Adrenal gland (tissue), 12 donors: Measurements from ENCODE around the gene PXMP2. TPM values are rescaled to one million over a fixed set of nuclear protein-coding genes. Genes with fewer than 3 reads are reported as not detected.
"Not testable (repeated sequence)": the region's sequence is repeated elsewhere in the genome, so short reads cannot be mapped to it uniquely, and the experiment has no call there.

Experiments
- DNase-seq, 7 donors: peaks; one replicate each; pipeline ENCODE4 v3.0.0-alpha.2; 2019 to 2020
- H3K27ac ChIP-seq, 5 donors: fragments of 200-600 bp; sonication (generic) in 4 of 5; 1 replicate in 3 of 5; 2 replicates in 2 of 5; pipeline versions ENCODE4 v1.5.1 to v1.8.0; 2016 to 2020; ENCODE audit warnings: mild to moderate bottlenecking in 1 of 5
- H3K27me3 ChIP-seq: fragments of 200-600 bp; 2 replicates; pipeline ENCODE4 v1.8.0; 2021
- H3K36me3 ChIP-seq, 2 donors: fragments of 200-600 bp; replicated peaks in 1 of 2; 1 replicate in 1 of 2; 2 replicates in 1 of 2; pipeline versions ENCODE4 v1.5.1 to v1.8.0; 2018 to 2022
- H3K4me1 ChIP-seq, 2 donors: fragments of 200-600 bp; replicated peaks in 1 of 2; 1 replicate in 1 of 2; 2 replicates in 1 of 2; pipeline versions ENCODE4 v1.5.1 to v1.8.0; 2018 to 2021
- H3K4me3 ChIP-seq, 4 donors: fragments of 200-600 bp; sonication (generic) in 3 of 4; one replicate each; pipeline ENCODE4 v1.5.1; 2016 to 2018
- H3K9me3 ChIP-seq, 3 donors: fragments of 200-600 bp; sonication (generic) in 1 of 3; replicated peaks in 1 of 3; 1 replicate in 2 of 3; 2 replicates in 1 of 3; pipeline versions ENCODE4 v1.5.1 to v1.8.0; 2016 to 2021
- POLR2A ChIP-seq, 2 donors: fragments of 450-650 bp; IDR thresholded peaks; one replicate each; pipeline ENCODE4 v1.6.1; 2017; ENCODE audit warnings: antibody characterized with exemption in 2 of 2, mild to moderate bottlenecking in 2 of 2, moderate library complexity in 1 of 2
- WGBS, 4 donors: extraction: QIAGEN DNeasy Blood & Tissue Kit in 2 of 4; methylation state at CpG; one replicate each; pipeline versions ENCODE4 v1.1.5 to v1.1.7; 2013 to 2017; 5-methylcytosine and 5-hydroxymethylcytosine counted together
- intact Hi-C, 2 donors: fragments of 100-400 bp; cut with DNase I; formaldehyde crosslinking; loops; one replicate each; pipeline versions ENCODE4 v1.14.1 to v1.15.0; 2022 to 2023
- polyA plus RNA-seq, 3 donors: library from polyadenylated mRNA; stranded (reverse); fragments of 200-250 nt in 2 of 3; fragments of 350-450 nt in 1 of 3; fragmentation: Illumina TruSeq in 1 of 3; extraction: RNeasy Lipid Tissue Mini Kit (QIAGEN cat#74804) in 1 of 3; gene quantifications; one replicate each; pipeline ENCODE4 v1.2.3, GENCODE V29; 2013 to 2014
- total RNA-seq, 9 donors: library from RNA; depleted of rRNA in 4 of 9; stranded (reverse); fragments of >200 nt in 4 of 9; fragments of 120-200 nt in 1 of 9; fragmentation: NEBNext Ultra II Directional in 1 of 9; extraction: Animal tissue kit (Norgen Biotek cat#: 25700) in 1 of 9; gene quantifications; one replicate each; pipeline versions ENCODE4 v1.1.0 to v1.2.4, GENCODE V29; 2013 to 2023
- TF ChIP-seq, protein P1 (sequence below), 6 experiments: fragments of 450-650 bp in 4 of 6; fragments of 200-600 bp in 2 of 6; sonication (generic) in 1 of 6; IDR thresholded peaks; 1 replicate in 5 of 6; 2 replicates in 1 of 6; pipeline versions ENCODE4 v1.5.1 to v1.8.0; 2016 to 2021; ENCODE audit warnings: antibody characterized with exemption in 6 of 6, mild to moderate bottlenecking in 2 of 6, moderate library complexity in 1 of 6
- donor health status: healthy with polysubstance abuse.
- donor health status: Bipolar disorder and iron deficiency.
- donor health status: DM: yes; HTN: yes; CAD: no.
- donor health status: DM: no; HTN: no; CAD: no.
- donor health status: DM: no; HTN: no; CAD: no.
- donor health status: DM: yes; HTN: yes; CAD: no.

The PXMP2 gene
- total and polyA plus RNA-seq, 12 donors = 8.2 to 51.7 (median 20.2) TPM

DNA sequence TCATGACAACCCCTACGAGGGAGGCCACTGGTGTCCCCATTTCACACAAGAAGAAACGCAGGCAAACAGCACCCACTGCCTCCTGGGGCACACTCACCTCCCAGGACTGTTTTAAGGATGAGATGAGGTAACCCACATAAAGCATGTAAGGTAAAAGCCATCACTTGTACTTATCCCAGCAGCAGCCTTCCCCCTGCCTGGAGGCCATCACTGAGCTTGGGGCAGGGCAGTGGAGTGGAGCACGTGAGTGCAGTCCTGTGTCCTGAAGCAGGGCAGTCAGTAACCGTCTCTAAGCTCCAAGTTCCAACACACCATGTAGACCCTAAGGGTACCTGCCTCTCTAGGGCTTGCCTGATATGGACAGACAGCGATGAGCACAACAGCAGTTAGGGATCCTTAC, 2.0 kb upstream of the PXMP2 start:
- intact Hi-C loops = no loop called here
- 75 to 98% (median 85%) methylated on average over 5 of the region's 5 CpGs for WGBS, 4 donors
- H3K27me3 ChIP-seq = no peaks in the 10 kb centered on the region

GRCh38 chr12:132686825-132687210, 569 bp upstream of the PXMP2 start:
- H3K27ac ChIP-seq = peak overlapping the region in 4 of 5 donors; percentile 17 to 76 (median 38)
- intact Hi-C loops = no loop called here
- peaks cover 6 to 7% of the 10 kb centered on the region in 2 donors for H3K4me1 ChIP-seq
- TF ChIP-seq, protein P1, sequence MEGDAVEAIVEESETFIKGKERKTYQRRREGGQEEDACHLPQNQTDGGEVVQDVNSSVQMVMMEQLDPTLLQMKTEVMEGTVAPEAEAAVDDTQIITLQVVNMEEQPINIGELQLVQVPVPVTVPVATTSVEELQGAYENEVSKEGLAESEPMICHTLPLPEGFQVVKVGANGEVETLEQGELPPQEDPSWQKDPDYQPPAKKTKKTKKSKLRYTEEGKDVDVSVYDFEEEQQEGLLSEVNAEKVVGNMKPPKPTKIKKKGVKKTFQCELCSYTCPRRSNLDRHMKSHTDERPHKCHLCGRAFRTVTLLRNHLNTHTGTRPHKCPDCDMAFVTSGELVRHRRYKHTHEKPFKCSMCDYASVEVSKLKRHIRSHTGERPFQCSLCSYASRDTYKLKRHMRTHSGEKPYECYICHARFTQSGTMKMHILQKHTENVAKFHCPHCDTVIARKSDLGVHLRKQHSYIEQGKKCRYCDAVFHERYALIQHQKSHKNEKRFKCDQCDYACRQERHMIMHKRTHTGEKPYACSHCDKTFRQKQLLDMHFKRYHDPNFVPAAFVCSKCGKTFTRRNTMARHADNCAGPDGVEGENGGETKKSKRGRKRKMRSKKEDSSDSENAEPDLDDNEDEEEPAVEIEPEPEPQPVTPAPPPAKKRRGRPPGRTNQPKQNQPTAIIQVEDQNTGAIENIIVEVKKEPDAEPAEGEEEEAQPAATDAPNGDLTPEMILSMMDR (IDR thresholded peaks at IDR 0.05) = no peak
- TF ChIP-seq POLR2A (IDR thresholded peaks at IDR 0.05) = no peak
- H3K9me3 ChIP-seq = no peaks in the 10 kb centered on the region
- no peaks in the 10 kb centered on the region for H3K27me3 ChIP-seq
- H3K4me3 ChIP-seq = peak overlapping the region in 3 of 4 donors; percentile 37 to 98 (median 60)
- H3K36me3 ChIP-seq = no peaks in the 10 kb centered on the region
- peak in 2 of 7 donors; percentile 24 to 29 for DNase-seq
- WGBS, 4 donors = 0 to 3% (median 0%) methylated on average over 14 to 55 of the region's 55 CpGs; no CpG with 5 or more reads in 1 of the 4 donors

More for the DNA sequence above, 2.0 kb upstream of the PXMP2 start:
- no peak for DNase-seq
- no peaks in the 10 kb centered on the region for H3K36me3 ChIP-seq
- H3K4me3 ChIP-seq = no peak overlapping the region
- TF ChIP-seq, protein P1 (IDR thresholded peaks at IDR 0.05) = no peak
- no peak for TF ChIP-seq POLR2A (IDR thresholded peaks at IDR 0.05)
- peaks cover 6 to 7% of the 10 kb centered on the region in 2 donors for H3K4me1 ChIP-seq
- H3K27ac ChIP-seq = no peak overlapping the region
- no peaks in the 10 kb centered on the region for H3K9me3 ChIP-seq

DNA sequence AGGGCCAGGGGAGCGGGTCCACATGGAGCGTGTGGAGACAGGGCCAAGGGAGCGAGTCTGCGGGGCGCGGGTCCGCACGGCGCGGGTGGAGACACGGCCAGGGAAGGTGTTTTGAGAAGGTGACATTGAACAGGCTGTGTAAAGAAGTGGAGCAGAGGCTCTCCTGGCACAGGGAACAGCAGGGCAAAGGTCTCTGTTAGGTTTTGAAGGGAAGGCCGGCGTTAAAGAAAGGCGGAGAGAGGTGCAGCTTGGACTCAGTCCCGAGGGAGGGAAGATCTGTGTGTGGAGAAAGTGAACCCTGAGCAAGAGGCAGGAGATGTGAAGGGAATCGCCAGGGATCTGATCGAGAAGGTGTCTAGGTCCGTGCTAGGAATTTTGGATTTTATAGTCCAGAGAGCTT, 1.8 kb downstream of the PXMP2 start:
- no peaks in the 10 kb centered on the region for H3K9me3 ChIP-seq
- no peak overlapping the region for H3K27ac ChIP-seq
- intact Hi-C loops = no loop called here
- H3K4me1 ChIP-seq = peaks cover 6 to 7% of the 10 kb centered on the region in 2 donors
- no peaks in the 10 kb centered on the region for H3K27me3 ChIP-seq
- DNase-seq = no peak
- no peak for TF ChIP-seq POLR2A (IDR thresholded peaks at IDR 0.05)
- no peaks in the 10 kb centered on the region for H3K36me3 ChIP-seq
- no peak overlapping the region for H3K4me3 ChIP-seq
- 80 to 96% (median 89%) methylated on average over 18 of the region's 18 CpGs for WGBS, 4 donors

DNA sequence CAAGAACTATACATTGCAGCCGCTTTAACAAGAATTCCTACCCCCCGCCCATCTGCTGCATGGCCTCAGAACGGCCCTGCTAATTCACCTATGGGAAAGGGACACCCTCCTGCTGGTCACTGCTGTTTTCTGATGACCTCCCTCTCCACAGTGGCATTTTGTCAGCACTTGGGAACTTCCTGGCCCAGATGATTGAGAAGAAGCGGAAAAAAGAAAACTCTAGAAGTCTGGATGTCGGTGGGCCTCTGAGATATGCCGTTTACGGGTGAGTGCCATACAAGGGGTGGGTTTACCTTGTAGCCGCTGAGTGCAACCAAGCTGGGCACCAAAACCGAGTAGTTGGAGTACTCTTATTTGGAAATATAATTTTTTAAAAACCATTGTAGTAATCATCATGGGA, 2.7 kb downstream of the PXMP2 start:
- TF ChIP-seq POLR2A (IDR thresholded peaks at IDR 0.05) = no peak
- TF ChIP-seq, protein P1 (IDR thresholded peaks at IDR 0.05) = no peak
- no peak overlapping the region for H3K4me3 ChIP-seq
- no peaks in the 10 kb centered on the region for H3K9me3 ChIP-seq
- H3K27ac ChIP-seq = no peak overlapping the region
- intact Hi-C loops = no loop called here
- 92 to 98% (median 97%) methylated on average over 9 of the region's 9 CpGs for WGBS, 4 donors
- DNase-seq = no peak
- peaks cover 6 to 7% of the 10 kb centered on the region in 2 donors for H3K4me1 ChIP-seq
- H3K36me3 ChIP-seq = no peaks in the 10 kb centered on the region
- H3K27me3 ChIP-seq = no peaks in the 10 kb centered on the region

DNA sequence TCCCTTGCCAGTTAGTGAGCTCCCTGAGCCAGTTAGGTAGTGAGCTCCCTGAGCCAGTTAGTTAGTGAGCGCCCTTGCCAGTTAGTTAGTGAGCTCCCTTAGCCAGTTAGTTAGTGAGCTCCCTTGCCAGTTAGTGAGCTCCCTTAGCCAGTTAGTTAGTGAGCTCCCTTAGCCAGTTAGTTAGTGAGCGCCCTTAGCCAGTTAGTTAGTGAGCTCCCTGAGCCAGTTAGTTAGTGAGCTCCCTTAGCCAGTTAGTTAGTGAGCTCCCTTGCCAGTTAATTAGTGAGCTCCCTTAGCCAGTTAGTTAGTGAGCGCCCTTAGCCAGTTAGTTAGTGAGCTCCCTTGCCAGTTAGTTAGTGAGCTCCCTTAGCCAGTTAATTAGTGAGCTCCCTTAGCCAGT, 4.6 kb downstream of the PXMP2 start:
- H3K4me1 ChIP-seq, DNase-seq, intact Hi-C loops, H3K4me3 ChIP-seq, H3K36me3 ChIP-seq, H3K9me3 ChIP-seq, H3K27me3 ChIP-seq, H3K27ac ChIP-seq: not testable (repeated sequence)
- WGBS, 4 donors = 100% methylated on average over 2 to 3 of the region's 3 CpGs; no CpG with 5 or more reads in 1 of the 4 donors

DNA sequence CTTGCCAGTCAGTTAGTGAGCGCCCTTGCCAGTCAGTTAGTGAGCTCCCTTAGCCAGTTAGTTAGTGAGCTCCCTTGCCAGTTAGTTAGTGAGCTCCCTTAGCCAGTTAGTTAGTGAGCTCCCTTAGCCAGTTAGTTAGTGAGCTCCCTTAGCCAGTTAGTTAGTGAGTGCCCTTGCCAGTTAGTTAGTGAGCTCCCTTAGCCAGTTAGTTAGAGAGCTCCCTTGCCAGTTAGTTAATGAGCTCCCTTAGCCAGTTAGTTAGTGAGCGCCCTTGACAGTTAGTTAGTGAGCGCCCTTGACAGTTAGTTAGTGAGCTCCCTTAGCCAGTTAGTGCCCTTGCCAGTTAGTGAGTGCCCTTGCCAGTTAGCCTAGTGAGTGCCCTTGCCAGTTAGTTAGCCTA, 7.5 kb downstream of the PXMP2 start:
- H3K9me3 ChIP-seq, H3K27me3 ChIP-seq, H3K4me3 ChIP-seq, H3K27ac ChIP-seq, H3K36me3 ChIP-seq, DNase-seq, H3K4me1 ChIP-seq, intact Hi-C loops: not testable (repeated sequence)
- 87 to 100% (median 97%) methylated on average over 3 of the region's 3 CpGs for WGBS, 4 donors
